H1 (cell line): Measurements from ENCODE around the gene REELD1. TPM values are rescaled to one million over a fixed set of nuclear protein-coding genes. Genes with fewer than 3 reads are reported as not detected.

Experiments used
- CTCF ChIA-PET: fragments of 300-600 bp; sonication (Branson Sonifier 250); formaldehyde crosslinking; loops from one replicate; lab custom pipeline; 2021; ENCODE audit not compliant: partially characterized antibody; lab: Charles Lee
- POLR2A ChIA-PET: fragments of 300-600 bp; sonication (Branson Sonifier 250); formaldehyde crosslinking; loops from one replicate; lab custom pipeline; 2021; ENCODE audit warnings: inconsistent platforms; ENCODE audit not compliant: partially characterized antibody; lab: Charles Lee
- DNase-seq, 2 experiments: peaks; one replicate each; pipeline versions ENCODE4 v3.0.0 to v3.0.0-alpha.2; 2010 to 2022; ENCODE audit warnings: low spot score in 2 of 2, low read depth in 1 of 2, mixed read lengths in 1 of 2
- FAIRE-seq: peaks from 2 replicates; lab custom pipeline; 2011; peaks lifted over from hg19 to GRCh38; lab: Jason Lieb, UNC
- H2AFZ ChIP-seq: 2 replicates; pipeline ENCODE4 v1.8.1; 2012; ENCODE audit warnings: low read length, inconsistent platforms
- H2AK5ac ChIP-seq: 2 replicates; pipeline ENCODE4 v1.6.1; 2013; ENCODE audit warnings: low read depth, low read length
- H2BK120ac ChIP-seq: replicated peaks from 2 replicates; pipeline ENCODE3; 2013; ENCODE audit warnings: low read depth, low read length, inconsistent platforms
- H2BK12ac ChIP-seq: 2 replicates; pipeline ENCODE4 v1.6.1; 2013; ENCODE audit warnings: low read depth, low read length
- H2BK15ac ChIP-seq: 2 replicates; pipeline ENCODE4 v1.6.1; 2013; ENCODE audit warnings: low read length
- H2BK20ac ChIP-seq: 2 replicates; pipeline ENCODE4 v1.6.1; 2013; ENCODE audit warnings: low read length
- H2BK5ac ChIP-seq: 2 replicates; pipeline ENCODE4 v1.6.1; 2013; ENCODE audit warnings: low read depth, low read length
- H3K14ac ChIP-seq: 2 replicates; pipeline ENCODE4 v1.6.1; 2013; ENCODE audit warnings: inconsistent platforms; ENCODE audit not compliant: insufficient read length
- H3K18ac ChIP-seq: 2 replicates; pipeline ENCODE4 v1.6.1; 2013; ENCODE audit warnings: low read length; ENCODE audit errors: extremely low read depth
- H3K23ac ChIP-seq: 2 replicates; pipeline ENCODE4 v1.6.1; 2013; ENCODE audit warnings: inconsistent platforms; ENCODE audit not compliant: insufficient read length
- H3K23me2 ChIP-seq: 2 replicates; pipeline ENCODE4 v1.6.1; 2013; ENCODE audit warnings: low read depth, low read length
- H3K27ac ChIP-seq: 2 replicates; pipeline ENCODE4 v1.6.1; 2011; ENCODE audit warnings: low read depth, low read length, inconsistent platforms
- H3K27me3 ChIP-seq, 4 experiments: replicated peaks in 1 of 4; 1 replicate in 1 of 4; 2 replicates in 3 of 4; pipeline versions ENCODE4 v1.6.1 to v1.8.1; 2011 to 2013; ENCODE audit warnings: low read length in 3 of 4, mild to moderate bottlenecking in 3 of 4, inconsistent platforms in 2 of 4, mixed read lengths in 2 of 4, moderate library complexity in 1 of 4; ENCODE audit not compliant: control insufficient read depth in 3 of 4, insufficient read depth in 3 of 4; ENCODE audit errors: extremely low read depth in 1 of 4
- H3K36me3 ChIP-seq, 4 experiments: 2 replicates each; pipeline versions ENCODE4 v1.6.1 to v1.8.1; 2011 to 2013; ENCODE audit warnings: mild to moderate bottlenecking in 4 of 4, low read length in 3 of 4, moderate library complexity in 2 of 4, control low read depth in 1 of 4, inconsistent platforms in 1 of 4; ENCODE audit not compliant: insufficient read depth in 4 of 4, control insufficient read depth in 2 of 4
- H3K4ac ChIP-seq: replicated peaks from 2 replicates; pipeline ENCODE3; 2013; ENCODE audit warnings: low read length, low read depth, mixed read lengths, inconsistent platforms; ENCODE audit not compliant: insufficient read length
- H3K4me1 ChIP-seq, 4 experiments: replicated peaks in 1 of 4; 1 replicate in 1 of 4; 2 replicates in 3 of 4; pipeline versions ENCODE4 v1.6.1 to v1.8.1; 2011 to 2013; ENCODE audit warnings: low read length in 3 of 4, inconsistent platforms in 2 of 4, mixed read lengths in 1 of 4; ENCODE audit not compliant: insufficient read depth in 4 of 4, control insufficient read depth in 3 of 4
- H3K4me2 ChIP-seq, 2 experiments: 2 replicates each; pipeline versions ENCODE4 v1.6.1 to v1.8.1; 2011 to 2013; ENCODE audit warnings: low read depth in 2 of 2, low read length in 2 of 2, control low read depth in 1 of 2, inconsistent platforms in 1 of 2, mild to moderate bottlenecking in 1 of 2; ENCODE audit not compliant: insufficient read depth in 1 of 2
- H3K4me3 ChIP-seq, 4 experiments: fragments of 200-600, 300-600 bp in 1 of 4; sonication (generic), shearing (Covaris generic), sonication (Bioruptor Twin) in 1 of 4; 2 replicates each; pipeline versions ENCODE4 v1.5.1 to v1.8.1; 2011 to 2016; ENCODE audit warnings: low read length in 4 of 4, low read depth in 3 of 4, control low read depth in 2 of 4, inconsistent platforms in 2 of 4, mild to moderate bottlenecking in 2 of 4, mixed read lengths in 1 of 4, moderate library complexity in 1 of 4; ENCODE audit not compliant: insufficient read depth in 2 of 4; ENCODE audit errors: extremely low read depth in 1 of 4
- H3K56ac ChIP-seq: replicated peaks from 2 replicates; pipeline ENCODE3; 2013; ENCODE audit warnings: low read depth, mild to moderate bottlenecking, mixed read lengths, low read length, inconsistent platforms; ENCODE audit not compliant: insufficient read length
- H3K79me1 ChIP-seq: 2 replicates; pipeline ENCODE4 v1.6.1; 2013; ENCODE audit warnings: low read depth, low read length, control low read depth
- H3K79me2 ChIP-seq, 2 experiments: 2 replicates each; pipeline versions ENCODE4 v1.6.1 to v1.8.1; 2012 to 2013; ENCODE audit warnings: low read length in 2 of 2, mild to moderate bottlenecking in 2 of 2, inconsistent platforms in 1 of 2; ENCODE audit not compliant: insufficient read depth in 2 of 2, control insufficient read depth in 1 of 2
- H3K9ac ChIP-seq, 4 experiments: replicated peaks in 1 of 4; 1 replicate in 1 of 4; 2 replicates in 3 of 4; pipeline versions ENCODE4 v1.6.1 to v1.8.1; 2011 to 2013; ENCODE audit warnings: low read depth in 3 of 4, low read length in 3 of 4, control low read depth in 2 of 4, mild to moderate bottlenecking in 2 of 4, moderate library complexity in 2 of 4, inconsistent platforms in 1 of 4; ENCODE audit errors: extremely low read depth in 1 of 4
- H3K9me3 ChIP-seq, 2 experiments: 2 replicates each; pipeline versions ENCODE4 v1.6.1 to v1.8.1; 2012 to 2013; ENCODE audit warnings: mild to moderate bottlenecking in 2 of 2, moderate library complexity in 2 of 2, control low read depth in 1 of 2, inconsistent platforms in 1 of 2, low read depth in 1 of 2, low read length in 1 of 2, mixed read lengths in 1 of 2; ENCODE audit not compliant: insufficient read depth in 2 of 2
- H4K20me1 ChIP-seq, 2 experiments: replicated peaks in 1 of 2; 2 replicates each; pipeline versions ENCODE3 to v1.8.1; 2011 to 2013; ENCODE audit warnings: inconsistent platforms in 2 of 2, low read length in 2 of 2, mild to moderate bottlenecking in 1 of 2; ENCODE audit not compliant: insufficient read depth in 2 of 2, control insufficient read depth in 1 of 2
- H4K5ac ChIP-seq: 2 replicates; pipeline ENCODE4 v1.6.1; 2013; ENCODE audit warnings: low read length, low read depth, mixed read lengths, inconsistent platforms; ENCODE audit not compliant: insufficient read length
- H4K8ac ChIP-seq: 2 replicates; pipeline ENCODE4 v1.8.0; 2013; ENCODE audit warnings: mild to moderate bottlenecking, moderate library complexity, low read length, inconsistent platforms; ENCODE audit not compliant: insufficient read depth; ENCODE audit errors: extremely low read depth
- H4K91ac ChIP-seq: replicated peaks from 2 replicates; pipeline ENCODE3; 2013; ENCODE audit warnings: low read length, mixed read lengths, inconsistent platforms; ENCODE audit not compliant: insufficient read length
- ASH2L ChIP-seq: fragments of 200-600, 300-600 bp; sonication (generic); IDR thresholded peaks from one replicate; pipeline ENCODE4 v1.7.1; 2017; ENCODE audit warnings: low read length
- BRCA1 ChIP-seq: IDR thresholded peaks from 2 replicates; pipeline ENCODE4 v1.6.1; 2012; ENCODE audit warnings: low read depth, low read length, improper control_type of control experiment
- EZH2 ChIP-seq: fragments of 200-600 bp; sonication (generic); IDR thresholded peaks from 2 replicates; pipeline ENCODE4 v1.7.1; 2012; ENCODE audit warnings: low read depth, mild to moderate bottlenecking, moderate library complexity, low read length, inconsistent platforms; ENCODE audit not compliant: severe bottlenecking
- TAF7 ChIP-seq: optimal IDR thresholded peaks from 2 replicates; pipeline ENCODE3; 2011; ENCODE audit warnings: low read depth, mild to moderate bottlenecking, inconsistent platforms, low read length, moderate library complexity, borderline replicate concordance
- WGBS, 2 experiments: shearing (Covaris generic) in 1 of 2; methylation state at CpG; one replicate each; pipeline versions ENCODE4 v1.1.6 to v1.1.7; 2013 to 2015; ENCODE audit warnings: low lambda C conversion rate in 2 of 2, mixed read lengths in 2 of 2, inconsistent platforms in 1 of 2, low coverage in 1 of 2, missing lambda C conversion rate in 1 of 2; ENCODE audit not compliant: insufficient replicate concordance in 2 of 2, insufficient coverage in 1 of 2, insufficient read length in 1 of 2; ENCODE audit errors: extremely low coverage in 1 of 2, missing lambda C conversion rate in 1 of 2; 5-methylcytosine and 5-hydroxymethylcytosine counted together
- polyA plus RNA-seq, 7 experiments: library from polyadenylated mRNA; depleted of rRNA in 3 of 7; stranded (reverse) in 5 of 7; unstranded in 2 of 7; fragments of >200 nt in 5 of 7; fragments of 200-250 nt in 2 of 7; gene quantifications; 1 replicate in 5 of 7; 2 replicates in 1 of 7; 4 replicates in 1 of 7; pipeline versions ENCODE4 v1.2.1 to v1.2.3, GENCODE V29; 2011 to 2013; ENCODE audit warnings: missing spikeins in 2 of 7, mixed read lengths in 2 of 7
- total RNA-seq: library from RNA; stranded (reverse); fragmentation: NEBNext Ultra II Directional; extraction: Animal tissue kit (Norgen Biotek cat#: 25700); gene quantifications from 2 replicates; pipeline ENCODE4 v1.2.1, GENCODE V29; 2021

The REELD1 gene
- total and polyA plus RNA-seq, 2 of the 8 experiments (the other 6 are each of a cell fraction or from before 2014, with no cell fraction given): 0.03 TPM; not detected in 1

GRCh38 chr4:146178126-146178525 is 36.2 kb upstream of the REELD1 start:
- Histone ChIP-seq H3K4me2 (no peak overlapping the region; a peak in 1 of 4 replicates), H3K56ac (no peak overlapping the region), H3K18ac (no peak overlapping the region), H3K36me3 (peaks cover 0 to 9% (median under 1%) of the 10 kb centered on the region in 4 experiments; a peak in 3 of 8 replicates), H2BK120ac (no peak overlapping the region), H3K23ac (no peak overlapping the region), H3K27ac (no peak overlapping the region), H3K14ac (no peak overlapping the region), H2AK5ac (no peak overlapping the region), H3K79me2 (peaks cover 0 to 67% of the 10 kb centered on the region in 2 experiments; a peak in 3 of 4 replicates), H3K4ac (no peak overlapping the region), H3K27me3 (no peaks in the 10 kb centered on the region), H2BK15ac (no peak overlapping the region), H3K9ac (no peak overlapping the region), H2AFZ (no peak overlapping the region), H3K4me3 (no peak overlapping the region), H2BK20ac (no peak overlapping the region), H2BK12ac (no peak overlapping the region), H3K23me2 (peaks cover 2% of the 10 kb centered on the region; the same call in 1 of the 2 replicates), H4K5ac (no peak overlapping the region), H3K9me3 (no peaks in the 10 kb centered on the region), H2BK5ac (no peak overlapping the region), H4K91ac (no peak overlapping the region), H4K20me1 (peaks cover 4 to 12% of the 10 kb centered on the region in 2 experiments), H3K4me1 (peaks cover 0 to 2% (median under 1%) of the 10 kb centered on the region in 4 experiments; a peak in 4 of 7 replicates), H3K79me1 (no peaks in the 10 kb centered on the region; the same call in 1 of the 2 replicates), H4K8ac (no peak overlapping the region)
- WGBS, 2 experiments: 83% methylated on average over 8 of the region's 8 CpGs; no CpG with 5 or more reads in 1 of the 2 experiments
- POLR2A ChIA-PET: no interaction called here
- TF ChIP-seq BRCA1 (no peak), TAF7 (no peak), EZH2 (no peak), ASH2L (no peak)
- FAIRE-seq (no peak), DNase-seq (no peak)
- CTCF ChIA-PET: interaction anchor here (1.2 to 1.8 kb wide), 2 partner anchors 83 to 223 kb away, joined by 3 to 5 read pairs; no protein-coding TSS in a partner anchor
